Activated CD8-positive, alpha-beta memory T cell treated with anti-CD3 and anti-CD28 coated beads for 24 hours (primary cell): ENCODE data around the gene TPR.

Source experiments
- DNase-seq: peaks from one replicate; pipeline ENCODE4 v3.0.0-alpha.2; 2020

TPR gene

GRCh38 chr1:186283374-186283773, 91.7 kb downstream of the TPR start:
- DNase-seq: no peak

GRCh38 chr1:186282466-186282865, 92.6 kb downstream of the TPR start:
- DNase-seq: no peak

GRCh38 chr1:186275822-186276221, 99.2 kb downstream of the TPR start:
- DNase-seq: no peak

- DNase-seq: no peak
Measured at GRCh38 chr1:186272486-186272885, 102.6 kb downstream of the TPR start.

GRCh38 chr1:186271032-186271431, 104.0 kb downstream of the TPR start:
- no peak for DNase-seq
